Measurements from ENCODE around the gene FOXJ3.

Gene FOXJ3

DNA sequence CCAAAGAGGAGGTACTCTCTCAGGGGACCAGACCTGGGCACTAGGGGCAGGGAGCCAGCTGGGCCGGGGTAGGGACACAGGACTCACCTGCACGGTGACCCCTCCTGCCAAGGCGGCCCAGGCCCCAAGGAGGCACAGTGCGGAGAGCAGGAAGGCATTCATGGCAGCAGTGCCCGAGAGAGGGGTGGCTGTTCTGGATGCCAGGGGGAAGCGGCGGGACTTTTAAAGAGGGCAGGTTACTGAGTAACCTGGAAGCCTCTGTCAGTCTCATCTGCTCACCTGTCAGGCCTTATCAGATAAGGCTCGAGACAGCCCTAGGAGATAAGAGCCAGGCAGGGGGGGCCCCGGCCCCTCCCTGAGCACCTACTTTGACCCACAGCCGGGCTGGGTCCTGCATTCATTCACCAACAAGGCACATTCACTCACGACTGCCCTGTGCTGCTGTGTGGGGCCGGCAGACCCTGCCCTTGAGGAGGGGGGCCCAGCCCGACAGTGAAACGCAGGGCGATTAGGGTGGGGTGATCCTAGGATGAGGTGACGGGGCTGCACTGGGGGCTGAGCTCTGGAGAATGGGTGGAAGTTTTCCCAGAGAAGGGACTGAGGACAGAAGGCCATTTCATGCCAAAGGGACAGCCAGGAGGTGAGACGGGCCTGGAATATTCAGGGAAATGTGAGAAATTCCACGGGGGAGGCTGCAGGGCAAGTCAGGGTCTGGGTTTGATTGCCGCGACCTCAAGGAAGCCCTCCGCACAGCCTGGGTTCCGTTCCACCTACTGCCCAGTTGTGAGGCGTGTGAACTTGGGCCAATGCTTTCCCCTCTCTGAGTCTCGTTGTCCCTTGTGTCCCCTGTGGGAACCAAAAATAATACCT is 170.2 kb downstream of the FOXJ3 start, which contains the start of gene GUCA2A:
GUCA2A (minus strand) TSS at position 195 of the 870 bp plus-strand sequence; CDS start at position 162, 33 bp downstream.
- Histone ChIP-seq H3K79me2 (ENCODE audit: control insufficient read depth, low read length) (no peaks in the 10 kb centered on the region), H3F3A (ENCODE audit: control insufficient read depth, insufficient read depth) (no peaks in the 10 kb centered on the region), H3K27ac (ENCODE audit: low read depth, low read length) (no peak within 1 kb of the TSS), H4K20me1 (ENCODE audit: control insufficient read depth, insufficient read depth, low read depth, low read length) (no peaks in the 10 kb centered on the region), H3K36me3 (ENCODE audit: control insufficient read depth, low read length) (no peaks in the 10 kb centered on the region), H3K4me1 (ENCODE audit: control insufficient read depth, low read length) (no peaks in the 10 kb centered on the region), H3K4me3 (ENCODE audit: low read length) (no peak within 1 kb of the TSS), H3K27me3 (ENCODE audit: control insufficient read depth, low read length) (peaks cover 7% of the 10 kb centered on the region), H3K9me2 (replicated peaks; ENCODE audit: control insufficient read depth, low read length) (no peaks in the 10 kb centered on the region), H3K4me2 (ENCODE audit: low read length) (no peak within 1 kb of the TSS), H3K9me3 (ENCODE audit: control insufficient read depth, insufficient read depth, low read length) (peaks cover 8% of the 10 kb centered on the region)
- TF ChIP-seq, protein P1, sequence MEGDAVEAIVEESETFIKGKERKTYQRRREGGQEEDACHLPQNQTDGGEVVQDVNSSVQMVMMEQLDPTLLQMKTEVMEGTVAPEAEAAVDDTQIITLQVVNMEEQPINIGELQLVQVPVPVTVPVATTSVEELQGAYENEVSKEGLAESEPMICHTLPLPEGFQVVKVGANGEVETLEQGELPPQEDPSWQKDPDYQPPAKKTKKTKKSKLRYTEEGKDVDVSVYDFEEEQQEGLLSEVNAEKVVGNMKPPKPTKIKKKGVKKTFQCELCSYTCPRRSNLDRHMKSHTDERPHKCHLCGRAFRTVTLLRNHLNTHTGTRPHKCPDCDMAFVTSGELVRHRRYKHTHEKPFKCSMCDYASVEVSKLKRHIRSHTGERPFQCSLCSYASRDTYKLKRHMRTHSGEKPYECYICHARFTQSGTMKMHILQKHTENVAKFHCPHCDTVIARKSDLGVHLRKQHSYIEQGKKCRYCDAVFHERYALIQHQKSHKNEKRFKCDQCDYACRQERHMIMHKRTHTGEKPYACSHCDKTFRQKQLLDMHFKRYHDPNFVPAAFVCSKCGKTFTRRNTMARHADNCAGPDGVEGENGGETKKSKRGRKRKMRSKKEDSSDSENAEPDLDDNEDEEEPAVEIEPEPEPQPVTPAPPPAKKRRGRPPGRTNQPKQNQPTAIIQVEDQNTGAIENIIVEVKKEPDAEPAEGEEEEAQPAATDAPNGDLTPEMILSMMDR (IDR thresholded peaks at IDR 0.05; ENCODE audit: low read depth, low read length, poor library complexity, severe bottlenecking) = no peak
- TF ChIP-seq EZH2phosphoT487 (IDR thresholded peaks at IDR 0.05; ENCODE audit: borderline replicate concordance, low read length) = no peak

DNA sequence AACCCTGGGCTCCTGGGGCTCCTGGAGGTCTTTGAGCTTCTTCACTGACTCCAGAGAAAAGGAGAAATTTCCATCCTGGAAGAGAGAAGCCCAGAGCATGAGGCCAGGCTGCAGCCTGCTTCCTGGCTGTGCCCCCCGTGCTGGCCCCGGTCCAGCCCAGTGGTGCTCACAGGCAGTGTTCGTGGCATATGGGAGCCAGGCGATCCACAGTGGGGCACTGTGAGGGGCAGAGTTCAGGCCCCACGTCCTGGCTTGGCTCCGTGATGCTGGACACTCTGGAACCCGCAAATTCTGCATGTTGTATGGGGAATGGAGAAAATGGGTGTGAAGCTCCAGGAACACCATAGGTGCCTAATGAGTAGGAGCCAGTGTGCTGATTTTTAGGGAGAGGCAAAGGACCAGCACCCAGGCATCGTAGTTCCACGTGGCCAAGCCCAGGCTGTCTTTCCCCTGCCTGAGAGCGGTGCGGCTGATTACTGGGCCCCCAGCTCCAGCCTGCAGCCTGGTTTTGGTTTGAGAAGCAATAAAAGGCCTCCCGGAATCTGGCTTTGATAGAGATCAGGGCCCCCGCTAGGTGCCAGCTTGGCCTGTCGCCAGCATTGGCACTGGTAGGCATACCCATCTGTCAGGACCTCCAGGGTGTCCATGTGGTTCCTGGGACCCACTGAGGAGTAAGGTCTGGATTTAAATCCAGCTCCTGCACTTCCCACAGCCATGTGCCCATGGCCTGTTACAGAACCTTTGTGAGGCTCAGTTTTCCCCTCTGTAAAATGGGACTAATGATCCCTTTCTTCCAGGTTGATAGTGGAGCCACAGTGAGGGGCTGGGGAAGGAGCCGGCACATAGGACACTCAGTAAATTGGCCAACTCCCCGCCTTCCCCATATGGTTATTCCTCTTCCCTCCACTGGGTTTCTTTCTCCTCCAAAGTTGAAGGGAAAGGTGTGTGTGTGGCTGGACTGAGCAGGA is 171.2 kb downstream of the FOXJ3 start:
- H3K4me1 ChIP-seq (ENCODE audit: control insufficient read depth, low read length) = no peaks in the 10 kb centered on the region
- no peaks in the 10 kb centered on the region for H3F3A ChIP-seq (ENCODE audit: control insufficient read depth, insufficient read depth)
- H3K9me2 ChIP-seq (replicated peaks; ENCODE audit: control insufficient read depth, low read length) = no peaks in the 10 kb centered on the region
- H3K79me2 ChIP-seq (ENCODE audit: control insufficient read depth, low read length) = no peaks in the 10 kb centered on the region
- H3K9me3 ChIP-seq (ENCODE audit: control insufficient read depth, insufficient read depth, low read length) = peaks cover 8% of the 10 kb centered on the region
- peaks cover 7% of the 10 kb centered on the region for H3K27me3 ChIP-seq (ENCODE audit: control insufficient read depth, low read length)
- H4K20me1 ChIP-seq (ENCODE audit: control insufficient read depth, insufficient read depth, low read depth, low read length) = no peaks in the 10 kb centered on the region
- no peak overlapping the region for H3K4me2 ChIP-seq (ENCODE audit: low read length)
- H3K36me3 ChIP-seq (ENCODE audit: control insufficient read depth, low read length) = no peaks in the 10 kb centered on the region
- H3K27ac ChIP-seq (ENCODE audit: low read depth, low read length) = no peak overlapping the region
- no peak overlapping the region for H3K4me3 ChIP-seq (ENCODE audit: low read length)
- TF ChIP-seq, protein P1 (IDR thresholded peaks at IDR 0.05; ENCODE audit: low read depth, low read length, poor library complexity, severe bottlenecking) = no peak
- TF ChIP-seq EZH2phosphoT487 (IDR thresholded peaks at IDR 0.05; ENCODE audit: borderline replicate concordance, low read length) = no peak

DNA sequence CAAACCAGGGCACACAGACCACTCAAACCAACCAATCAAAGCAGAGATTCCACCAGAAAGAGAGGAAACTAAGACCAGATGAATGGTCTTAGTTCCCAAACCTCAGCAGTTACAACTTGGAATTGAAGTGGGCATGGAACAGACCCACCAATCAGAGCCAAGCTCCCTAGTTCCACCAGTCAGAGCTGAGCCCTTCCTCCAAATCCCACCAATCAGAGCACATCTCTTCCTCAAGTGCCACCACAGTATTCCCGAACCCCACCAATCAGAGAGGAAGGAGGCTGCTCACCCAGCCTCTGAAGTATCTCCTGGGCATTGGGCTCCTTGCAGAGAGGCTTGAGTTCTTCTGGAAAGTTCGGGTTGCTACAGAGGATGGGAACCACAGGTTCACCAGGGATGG is 171.9 kb downstream of the FOXJ3 start:
- Histone ChIP-seq H3K79me2 (ENCODE audit: control insufficient read depth, low read length) (no peaks in the 10 kb centered on the region), H3K27ac (ENCODE audit: low read depth, low read length) (no peak overlapping the region), H3K27me3 (ENCODE audit: control insufficient read depth, low read length) (peaks cover 7% of the 10 kb centered on the region), H3K4me2 (ENCODE audit: low read length) (no peak overlapping the region), H3K36me3 (ENCODE audit: control insufficient read depth, low read length) (no peaks in the 10 kb centered on the region), H4K20me1 (ENCODE audit: control insufficient read depth, insufficient read depth, low read depth, low read length) (no peaks in the 10 kb centered on the region), H3K9me2 (replicated peaks; ENCODE audit: control insufficient read depth, low read length) (no peaks in the 10 kb centered on the region), H3K4me1 (ENCODE audit: control insufficient read depth, low read length) (no peaks in the 10 kb centered on the region), H3F3A (ENCODE audit: control insufficient read depth, insufficient read depth) (no peaks in the 10 kb centered on the region), H3K4me3 (ENCODE audit: low read length) (no peak overlapping the region), H3K9me3 (ENCODE audit: control insufficient read depth, insufficient read depth, low read length) (peaks cover 8% of the 10 kb centered on the region)
- no peak for TF ChIP-seq EZH2phosphoT487 (IDR thresholded peaks at IDR 0.05; ENCODE audit: borderline replicate concordance, low read length)
- TF ChIP-seq, protein P1 (IDR thresholded peaks at IDR 0.05; ENCODE audit: low read depth, low read length, poor library complexity, severe bottlenecking) = no peak

Measured in DOHH2 (cell line).